Upper lobe of left lung (tissue), 4 donors: ENCODE data around the gene PATJ.

ENCODE experiments used
- CTCF ChIP-seq, 6 experiments: fragments of 450-650 bp in 4 of 6; fragments of 200-600 bp in 2 of 6; sonication (generic) in 2 of 6; IDR thresholded peaks; one replicate each; pipeline ENCODE4 v1.5.1; 2016 to 2019; ENCODE audit warnings: antibody characterized with exemption in 6 of 6
- EP300 ChIP-seq, 4 donors: sonication (generic); formaldehyde crosslinking; IDR thresholded peaks; one replicate each; pipeline ENCODE4 v1.5.1; 2017; ENCODE audit warnings: antibody characterized with exemption in 4 of 4, control low read depth in 2 of 4
- POLR2A ChIP-seq, 4 donors: fragments of 450-650 bp; IDR thresholded peaks; one replicate each; pipeline ENCODE4 v1.5.1; 2016 to 2017; ENCODE audit warnings: antibody characterized with exemption in 4 of 4, mild to moderate bottlenecking in 2 of 4

DNA sequence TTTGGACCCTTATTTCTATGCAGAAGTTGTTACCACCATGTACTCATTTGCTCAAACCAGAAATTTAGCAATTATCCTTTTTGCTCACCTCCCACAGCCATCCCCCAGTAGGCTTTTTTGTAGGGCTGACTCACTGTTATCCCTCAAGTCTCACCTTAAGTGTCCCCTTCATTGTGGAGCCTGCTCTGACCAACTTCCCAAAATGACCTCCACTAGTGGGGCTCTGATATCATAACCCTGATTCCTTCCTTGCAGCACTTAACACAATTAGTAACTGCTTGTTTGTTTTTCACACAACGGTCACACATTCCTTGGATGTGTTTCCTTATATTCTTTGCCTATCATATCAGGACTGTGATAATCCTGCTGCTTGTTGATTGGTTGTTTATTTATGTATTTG, 76.7 kb downstream of the PATJ start:
- TF ChIP-seq EP300 (IDR thresholded peaks at IDR 0.05) (no peak), CTCF (IDR thresholded peaks at IDR 0.05) (no peak), POLR2A (IDR thresholded peaks at IDR 0.05) (no peak)
